Airway epithelial cell (primary cell): Measurements from ENCODE around the gene GGNBP2. TPM values are rescaled to one million over a fixed set of nuclear protein-coding genes. Genes with fewer than 3 reads are reported as not detected.

Experiments used
- total RNA-seq: library from RNA; depleted of rRNA; stranded (reverse); fragments of >200 nt; gene quantifications from 2 replicates; pipeline ENCODE4 v1.2.3, GENCODE V29; 2015

GGNBP2 gene, protein sequence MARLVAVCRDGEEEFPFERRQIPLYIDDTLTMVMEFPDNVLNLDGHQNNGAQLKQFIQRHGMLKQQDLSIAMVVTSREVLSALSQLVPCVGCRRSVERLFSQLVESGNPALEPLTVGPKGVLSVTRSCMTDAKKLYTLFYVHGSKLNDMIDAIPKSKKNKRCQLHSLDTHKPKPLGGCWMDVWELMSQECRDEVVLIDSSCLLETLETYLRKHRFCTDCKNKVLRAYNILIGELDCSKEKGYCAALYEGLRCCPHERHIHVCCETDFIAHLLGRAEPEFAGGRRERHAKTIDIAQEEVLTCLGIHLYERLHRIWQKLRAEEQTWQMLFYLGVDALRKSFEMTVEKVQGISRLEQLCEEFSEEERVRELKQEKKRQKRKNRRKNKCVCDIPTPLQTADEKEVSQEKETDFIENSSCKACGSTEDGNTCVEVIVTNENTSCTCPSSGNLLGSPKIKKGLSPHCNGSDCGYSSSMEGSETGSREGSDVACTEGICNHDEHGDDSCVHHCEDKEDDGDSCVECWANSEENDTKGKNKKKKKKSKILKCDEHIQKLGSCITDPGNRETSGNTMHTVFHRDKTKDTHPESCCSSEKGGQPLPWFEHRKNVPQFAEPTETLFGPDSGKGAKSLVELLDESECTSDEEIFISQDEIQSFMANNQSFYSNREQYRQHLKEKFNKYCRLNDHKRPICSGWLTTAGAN
- 23.9 and 33.9 TPM in 2 replicates for total RNA-seq

DNA sequence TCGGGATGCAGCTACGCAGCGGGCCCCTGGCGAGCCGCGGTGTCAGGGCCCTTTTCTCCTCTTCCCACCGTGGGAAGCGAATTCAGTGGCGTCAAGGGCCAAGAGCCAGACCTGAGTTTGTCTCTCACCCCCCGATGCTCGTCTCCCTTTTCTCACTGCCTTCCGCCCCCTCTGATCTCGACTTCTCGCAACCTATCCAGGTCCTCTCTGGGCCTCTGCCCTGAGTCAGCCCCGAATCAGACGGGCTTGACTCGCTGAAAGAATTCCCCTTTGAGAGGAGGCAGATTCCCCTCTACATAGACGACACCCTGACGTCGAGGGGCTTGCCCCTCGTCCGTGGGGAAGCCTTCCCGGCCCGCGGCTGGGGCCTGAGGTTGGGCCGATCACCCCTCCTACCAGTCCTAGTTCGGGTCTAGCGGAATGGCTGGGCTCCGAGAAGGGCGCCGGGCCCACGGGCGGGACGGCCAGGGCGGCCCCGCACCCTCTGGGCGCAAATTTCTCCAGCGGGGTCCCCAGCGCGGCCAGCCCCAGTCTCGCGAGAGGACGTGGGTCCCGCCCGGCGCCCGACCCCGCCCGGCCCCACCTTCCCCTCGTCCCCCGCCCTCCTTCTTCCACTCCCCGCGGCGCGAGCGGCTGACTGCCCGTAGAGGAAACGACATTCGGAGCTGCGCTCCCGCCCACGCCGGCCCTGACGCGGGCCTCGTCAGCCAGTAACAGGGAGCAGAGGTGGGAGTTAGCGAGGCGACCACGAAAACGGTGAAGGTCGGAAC is at the start of gene GGNBP2:
Gene GGNBP2 (plus strand): TSS at position 613 of the 770 bp plus-strand sequence. CDS start 806 bp downstream, outside the sequence.

DNA sequence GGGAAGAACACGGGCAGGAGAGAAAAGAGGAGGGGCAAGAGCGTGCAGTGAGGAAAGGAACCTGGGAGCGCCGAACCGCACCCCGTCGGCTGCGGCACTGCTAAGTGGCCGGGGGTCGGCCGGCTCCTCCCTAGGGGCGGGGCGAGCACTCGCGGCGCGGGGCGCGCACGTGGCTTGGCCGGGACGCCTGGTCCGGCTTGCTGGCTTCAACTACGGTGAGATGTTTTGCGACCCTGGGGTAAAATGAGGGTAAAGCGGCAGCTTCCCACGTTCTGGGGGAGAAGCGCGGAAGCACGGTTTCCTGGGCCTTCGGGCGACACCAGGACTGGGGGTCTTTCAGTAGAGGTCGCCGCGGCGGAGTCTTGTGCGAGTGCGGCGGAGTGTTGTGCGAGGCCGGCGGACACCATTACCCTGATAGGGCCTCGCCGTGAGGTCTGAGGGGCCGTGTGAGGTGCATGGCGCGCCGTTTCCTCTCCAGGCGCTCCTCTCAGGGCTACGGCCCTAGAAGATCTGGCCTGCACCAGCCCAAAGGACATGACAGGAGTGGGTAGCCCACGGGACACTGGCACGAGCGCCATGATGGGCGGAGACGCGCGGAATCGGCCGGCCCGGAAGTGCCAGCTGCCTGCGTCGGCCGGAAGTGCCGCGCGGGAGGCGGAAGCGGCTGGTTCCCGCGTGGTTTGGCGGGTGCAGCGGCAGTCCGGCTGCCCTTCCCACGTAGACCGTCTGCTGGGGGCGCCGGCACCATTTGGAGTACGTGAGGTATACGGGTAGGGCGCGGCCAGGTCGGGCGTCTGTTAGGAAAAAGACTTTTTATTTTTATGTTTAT is 9.7 kb upstream of the GGNBP2 start, which contains the start of the genes MYO19 and PIGW:
Gene MYO19 (minus strand): TSS at position 29 of the 829 bp plus-strand sequence. CDS start 2,330 bp downstream, outside the sequence.
Gene PIGW (plus strand): TSS at position 148 of the 829 bp plus-strand sequence. CDS start 2,115 bp downstream, outside the sequence.

DNA sequence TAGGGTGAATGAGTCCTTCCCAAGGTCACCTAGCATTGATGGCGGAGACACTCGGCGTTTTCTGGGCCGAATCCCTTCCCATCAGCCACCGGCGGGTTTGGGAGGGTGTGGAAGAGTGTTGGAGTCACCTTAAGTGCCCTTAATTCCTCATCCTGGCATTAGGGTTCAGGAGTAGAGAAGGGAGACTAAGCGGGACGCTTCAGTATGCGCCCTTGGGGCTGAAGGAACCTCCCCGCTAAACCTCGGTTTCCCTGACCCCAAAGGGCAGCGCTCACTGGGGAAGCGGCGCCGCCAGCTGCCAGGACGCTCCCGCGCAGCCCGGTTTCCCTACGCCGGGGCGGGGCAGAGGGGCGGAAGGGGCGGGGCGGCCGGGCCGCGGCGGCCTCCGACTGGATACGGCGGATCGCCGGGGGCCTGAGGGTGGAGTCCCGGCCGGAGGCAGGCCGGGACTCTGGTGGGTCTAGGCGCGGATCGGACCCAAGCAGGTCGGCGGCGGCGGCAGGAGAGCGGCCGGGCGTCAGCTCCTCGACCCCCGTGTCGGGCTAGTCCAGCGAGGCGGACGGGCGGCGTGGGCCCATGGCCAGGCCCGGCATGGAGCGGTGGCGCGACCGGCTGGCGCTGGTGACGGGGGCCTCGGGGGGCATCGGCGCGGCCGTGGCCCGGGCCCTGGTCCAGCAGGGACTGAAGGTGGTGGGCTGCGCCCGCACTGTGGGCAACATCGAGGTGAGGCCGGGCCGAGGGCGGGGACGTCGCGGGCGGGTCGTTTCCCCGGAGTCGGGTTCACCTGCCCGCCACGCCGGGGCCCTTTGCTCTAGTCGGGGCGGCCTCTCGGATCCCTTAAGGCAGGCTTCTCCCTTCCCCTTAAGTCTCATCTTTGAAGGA is 47.0 kb downstream of the GGNBP2 start, which contains the start of gene DHRS11:
Gene DHRS11 (plus strand): TSS at position 446 of the 882 bp plus-strand sequence. CDS start 131 bp downstream, at position 577.

DNA sequence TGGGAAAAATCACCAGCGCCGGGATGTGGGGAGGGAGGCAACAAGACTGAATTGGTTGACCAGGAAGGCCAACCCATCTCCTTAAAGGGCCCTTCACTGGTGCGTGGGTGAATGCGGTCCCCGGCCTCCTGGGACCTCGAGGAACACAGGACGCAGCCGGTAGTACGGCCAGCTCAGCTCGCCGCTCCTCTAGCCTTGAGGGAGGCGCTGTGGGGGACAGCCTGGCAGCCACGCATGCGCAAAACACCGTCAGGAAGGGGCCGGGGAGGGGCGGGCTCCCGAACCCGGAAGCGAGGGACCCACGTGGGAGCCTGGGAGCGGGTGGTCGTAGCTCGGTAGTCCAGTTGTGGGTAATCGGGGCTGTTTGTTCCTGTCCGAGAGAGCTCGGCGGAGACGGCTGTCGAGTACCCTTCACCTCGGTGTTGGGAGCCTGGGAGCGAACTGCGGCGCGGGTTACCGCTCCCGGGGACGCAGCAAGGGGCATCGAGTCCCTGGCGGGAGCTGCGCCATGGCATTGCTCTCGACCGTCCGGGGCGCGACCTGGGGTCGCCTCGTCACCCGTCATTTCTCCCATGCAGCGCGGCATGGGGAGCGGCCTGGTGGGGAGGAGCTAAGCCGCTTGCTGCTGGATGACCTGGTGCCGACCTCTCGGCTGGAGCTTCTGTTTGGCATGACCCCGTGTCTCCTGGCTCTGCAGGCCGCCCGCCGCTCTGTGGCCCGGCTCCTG is 56.7 kb downstream of the GGNBP2 start, which contains the start of gene MRM1:
Gene MRM1 (plus strand): TSS at position 281 of the 727 bp plus-strand sequence. CDS start 228 bp downstream, at position 509.

Other genes starting within 250 kb of the GGNBP2 start
- gene TBC1D3G, start 221.0 kb upstream of the GGNBP2 start, total RNA-seq: not detected in 2 replicates
- gene TBC1D3H, start 156.5 kb upstream of the GGNBP2 start, total RNA-seq: not detected in 2 replicates
- gene ZNHIT3, start 58.2 kb upstream of the GGNBP2 start, total RNA-seq: 38.6 and 39.6 TPM in 2 replicates
- gene MYO19, start 10.1 kb upstream of the GGNBP2 start, total RNA-seq: 55.6 and 81.4 TPM in 2 replicates
- 7.9 and 14.3 TPM in 2 replicates for gene PIGW, start 9.9 kb upstream of the GGNBP2 start, total RNA-seq
- 15.2 and 18.3 TPM in 2 replicates for gene DHRS11, start 47.0 kb downstream of the GGNBP2 start, total RNA-seq
- gene MRM1, start 56.7 kb downstream of the GGNBP2 start, total RNA-seq: 7.7 and 9.7 TPM in 2 replicates